AG20443 (cell line): ENCODE data around the gene RBFOX2.
"Not testable (repeated sequence)": the region's sequence is repeated elsewhere in the genome, so short reads cannot be mapped to it uniquely, and the experiment has no call there.

ENCODE experiments used
- DNase-seq: peaks from one replicate; pipeline ENCODE4 v3.0.0; 2012; ENCODE audit warnings: low spot score, mixed read lengths

The RBFOX2 gene

GRCh38 chr22:35777335-35777975 is 251.2 kb downstream of the RBFOX2 start:
- DNase-seq = peak; percentile 16

GRCh38 chr22:35775339-35775738 is 253.3 kb downstream of the RBFOX2 start:
- DNase-seq = no peak

GRCh38 chr22:35769974-35770373 is 258.6 kb downstream of the RBFOX2 start:
- DNase-seq = no peak

- no peak for DNase-seq
Observed at GRCh38 chr22:35766654-35767580, 261.7 kb downstream of the RBFOX2 start.

- peak; percentile 21 for DNase-seq
Observed at GRCh38 chr22:35761037-35761436, 267.6 kb downstream of the RBFOX2 start.

- no peak for DNase-seq
Observed at GRCh38 chr22:35758394-35758793, 270.2 kb downstream of the RBFOX2 start.

GRCh38 chr22:35756722-35757121 is 271.9 kb downstream of the RBFOX2 start:
- no peak for DNase-seq

GRCh38 chr22:35754761-35755160 is 273.9 kb downstream of the RBFOX2 start:
- no peak for DNase-seq

GRCh38 chr22:35752863-35753189 is 275.8 kb downstream of the RBFOX2 start:
- no peak for DNase-seq

- no peak for DNase-seq
Observed at GRCh38 chr22:35752006-35752862, 276.4 kb downstream of the RBFOX2 start.

- peak; percentile 84 for DNase-seq
Observed at GRCh38 chr22:35749808-35750207, 278.8 kb downstream of the RBFOX2 start.

GRCh38 chr22:35746946-35747703 is 281.5 kb downstream of the RBFOX2 start:
- DNase-seq = no peak

GRCh38 chr22:35746248-35746647 is 282.4 kb downstream of the RBFOX2 start:
- DNase-seq = no peak

GRCh38 chr22:35743326-35743860 is 285.2 kb downstream of the RBFOX2 start:
- no peak for DNase-seq

- DNase-seq = peak; percentile 80
Observed at GRCh38 chr22:35742342-35743100, 286.1 kb downstream of the RBFOX2 start.

GRCh38 chr22:35740616-35741015 is 288.0 kb downstream of the RBFOX2 start:
- no peak for DNase-seq

- no peak for DNase-seq
Observed at GRCh38 chr22:35739931-35740380, 288.7 kb downstream of the RBFOX2 start.

- DNase-seq = no peak
Observed at GRCh38 chr22:35739076-35739930, 289.3 kb downstream of the RBFOX2 start.

- not testable (repeated sequence) for DNase-seq
Observed at GRCh38 chr22:35737886-35738285, 290.7 kb downstream of the RBFOX2 start.

GRCh38 chr22:35736701-35737100 is 291.9 kb downstream of the RBFOX2 start:
- DNase-seq = no peak
